GM21619 (cell line): Measurements from ENCODE around the gene MIAT.
A peak's percentile ranks its signal among the peaks of the same experiment; 100 is the strongest.

ENCODE experiments used
- ATAC-seq: cut with Tn5 transposase; IDR thresholded peaks from one replicate; pipeline ENCODE4 v1.9.1; 2021; ENCODE audit not compliant: unreplicated experiment

MIAT gene

DNA sequence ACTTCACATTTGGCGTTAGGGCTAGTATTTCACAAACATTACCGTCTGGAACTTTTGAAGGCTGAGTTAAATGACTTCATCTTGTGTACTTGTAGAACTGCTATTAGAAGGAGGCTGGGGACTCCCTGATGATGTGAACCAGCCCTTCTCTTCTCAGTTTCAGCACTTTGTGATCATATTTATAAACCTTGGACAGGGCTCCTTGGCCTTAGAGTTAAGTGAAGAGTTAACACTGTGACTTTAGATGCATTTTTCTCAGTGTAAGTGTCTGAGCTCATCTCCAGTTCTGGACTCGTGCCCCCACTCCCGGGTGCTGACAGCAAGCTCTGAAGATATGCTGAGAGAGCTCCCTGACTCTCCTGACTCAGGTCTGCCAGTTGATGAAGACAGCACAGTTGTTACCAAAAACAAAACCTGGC lies 8.4 kb downstream of the MIAT start:
- peak; percentile 17 for ATAC-seq

DNA sequence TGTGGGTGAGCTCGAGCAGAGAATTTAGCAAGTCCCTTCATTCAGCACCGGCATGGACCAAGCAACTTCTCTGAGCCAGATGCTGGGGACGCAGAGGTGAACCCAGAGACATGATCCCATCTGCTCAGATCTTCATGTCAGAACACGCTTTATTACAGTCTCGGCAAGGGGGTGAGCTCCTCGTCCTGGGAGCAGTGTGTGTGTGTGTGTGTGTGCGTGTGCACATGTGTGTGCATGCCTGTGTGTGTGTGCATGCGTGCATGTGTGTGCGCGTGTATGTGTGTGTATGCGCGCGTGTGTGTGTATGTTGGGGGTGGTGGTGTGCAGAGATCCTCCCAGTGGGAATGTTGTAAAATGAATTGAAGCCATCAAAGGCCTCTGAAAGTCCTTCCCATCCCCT lies 9.8 kb downstream of the MIAT start:
- ATAC-seq = no peak

DNA sequence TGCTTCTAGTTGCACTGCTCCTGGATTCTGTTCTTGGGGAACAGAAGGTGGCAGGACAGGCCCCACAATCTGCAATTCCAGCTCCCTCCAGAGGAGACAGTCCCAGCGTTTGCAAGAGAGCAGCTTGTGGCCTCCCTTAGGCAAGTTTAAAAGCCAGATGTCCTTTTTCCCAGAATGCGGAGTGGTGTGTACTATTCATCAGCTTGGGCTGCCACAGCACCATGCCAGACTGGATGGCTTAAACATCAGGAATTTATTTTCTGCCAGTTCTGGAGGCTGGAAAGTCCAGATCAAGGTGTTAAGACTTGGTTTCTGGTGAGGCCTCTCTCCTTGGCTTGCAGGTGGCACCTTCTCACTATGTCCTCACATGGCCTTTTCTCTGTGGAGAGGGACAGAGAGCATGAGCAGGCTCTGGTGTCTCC lies 11.7 kb downstream of the MIAT start:
- ATAC-seq = no peak

DNA sequence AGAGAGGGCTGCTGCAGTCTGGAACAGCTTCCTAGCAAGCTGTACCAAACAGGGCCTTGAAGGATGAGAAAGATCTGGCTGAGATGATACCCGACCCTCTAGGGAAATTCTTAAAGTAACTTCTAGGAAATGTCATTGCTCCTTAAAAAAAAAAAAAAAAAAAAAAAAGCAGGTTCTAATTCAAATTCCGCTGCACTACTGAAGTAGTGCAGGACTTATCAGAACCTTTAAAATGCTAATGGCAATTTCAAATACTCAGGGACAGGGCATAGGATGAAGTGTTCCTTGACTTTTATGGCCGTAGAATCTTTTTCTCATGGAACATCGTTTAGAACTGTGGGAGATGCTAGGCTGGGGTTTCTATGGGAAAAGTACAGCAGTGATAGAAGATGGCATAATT lies 13.1 kb downstream of the MIAT start:
- no peak for ATAC-seq

DNA sequence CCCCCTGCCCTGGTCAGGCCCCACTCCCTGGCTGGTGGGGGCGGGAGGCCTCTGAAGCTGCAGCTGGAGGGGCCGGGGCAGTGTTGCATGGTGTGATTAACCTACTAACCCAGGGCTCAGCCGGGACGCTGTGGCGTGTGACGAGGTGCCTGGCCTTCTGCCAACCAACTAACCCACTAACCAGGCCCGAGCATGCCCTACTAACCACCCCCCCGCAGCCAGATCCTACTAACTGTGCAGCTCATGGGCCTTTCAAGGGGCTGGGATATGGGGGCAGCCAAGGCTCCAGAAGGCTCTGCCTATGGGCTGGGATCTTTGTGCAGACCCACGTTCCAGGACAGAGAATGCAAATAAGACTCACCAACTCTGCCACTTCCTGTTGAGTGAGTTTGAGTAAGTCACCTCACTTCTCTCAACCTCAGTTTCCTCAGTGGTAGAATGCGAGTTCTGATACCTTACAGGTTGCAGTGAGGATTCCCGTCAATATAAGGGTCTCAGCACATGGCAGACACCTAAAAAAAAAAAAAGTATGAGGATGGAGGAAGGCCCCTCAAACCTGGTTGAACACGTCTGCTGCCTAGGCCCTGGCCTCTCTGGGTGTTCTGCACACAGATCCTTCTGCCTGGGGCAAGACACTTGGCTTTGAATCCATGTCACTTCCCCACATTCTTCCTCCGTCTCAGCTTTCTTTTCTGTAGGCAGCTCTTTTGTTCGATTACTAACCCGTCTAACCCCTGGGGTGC lies 14.1 kb downstream of the MIAT start:
- ATAC-seq = peak; percentile 29

DNA sequence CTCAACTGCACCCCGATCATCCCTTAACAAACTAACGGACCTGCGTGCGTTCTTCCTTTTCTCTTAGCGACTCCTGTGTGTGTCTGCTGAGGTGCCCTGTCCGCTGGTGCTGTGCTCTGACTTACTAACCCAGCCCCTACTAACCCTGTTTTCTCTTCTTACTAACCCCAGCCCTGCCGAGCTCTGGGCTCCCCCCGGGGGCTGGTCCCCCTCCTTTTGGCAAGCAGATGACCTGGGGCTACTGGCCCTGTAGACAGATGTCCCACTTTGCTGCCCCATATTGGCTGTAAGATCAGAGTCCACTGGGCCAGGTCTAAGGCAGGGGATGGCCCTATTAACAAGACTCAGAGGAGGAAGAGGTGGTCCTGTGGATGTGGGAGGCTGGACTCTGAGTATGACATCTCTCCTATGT lies 14.7 kb downstream of the MIAT start:
- peak; percentile 11 for ATAC-seq

DNA sequence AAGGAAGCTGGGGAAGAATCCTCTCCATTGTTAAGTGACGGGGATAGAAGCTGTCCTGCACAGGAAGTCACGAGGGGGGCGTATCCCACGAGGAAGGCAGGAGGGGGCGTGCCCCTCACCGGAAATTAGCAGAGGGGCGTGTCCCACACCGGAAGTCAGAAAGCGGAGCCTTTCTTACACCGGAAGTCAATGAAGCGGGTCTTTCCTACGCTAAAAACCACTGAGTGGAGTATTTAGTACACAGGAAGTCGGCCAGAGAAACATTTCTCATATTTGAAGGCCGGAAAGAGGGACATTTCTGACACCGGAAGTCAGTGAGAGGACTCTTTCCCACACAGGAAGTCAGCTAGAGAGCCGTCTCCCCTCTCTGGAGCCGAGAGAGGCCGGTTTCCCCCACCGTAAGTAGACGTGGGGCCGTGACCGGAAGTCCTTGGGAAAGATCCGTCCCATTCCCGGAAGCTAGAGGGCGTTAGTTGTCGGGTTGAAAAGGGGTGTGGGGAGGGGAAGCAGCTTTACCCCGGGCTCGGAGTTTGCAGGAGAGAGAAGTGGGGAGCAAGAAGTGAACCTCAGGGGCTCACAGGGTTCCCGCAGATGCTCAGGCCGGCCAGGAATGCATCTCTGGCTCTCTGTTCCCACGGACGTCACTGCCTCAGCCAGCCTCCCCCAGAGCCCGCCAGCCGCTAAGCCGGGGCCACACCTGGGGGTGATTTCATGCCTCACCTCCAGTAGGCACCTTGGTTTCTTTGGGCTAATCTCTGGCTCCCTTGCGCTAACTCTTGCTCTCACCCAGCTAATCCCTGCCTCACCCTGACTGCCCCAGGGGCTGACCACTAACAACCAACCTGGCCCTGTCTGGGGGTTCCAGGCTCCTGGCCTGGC lies 15.4 kb downstream of the MIAT start:
- ATAC-seq = peak; percentile 69

DNA sequence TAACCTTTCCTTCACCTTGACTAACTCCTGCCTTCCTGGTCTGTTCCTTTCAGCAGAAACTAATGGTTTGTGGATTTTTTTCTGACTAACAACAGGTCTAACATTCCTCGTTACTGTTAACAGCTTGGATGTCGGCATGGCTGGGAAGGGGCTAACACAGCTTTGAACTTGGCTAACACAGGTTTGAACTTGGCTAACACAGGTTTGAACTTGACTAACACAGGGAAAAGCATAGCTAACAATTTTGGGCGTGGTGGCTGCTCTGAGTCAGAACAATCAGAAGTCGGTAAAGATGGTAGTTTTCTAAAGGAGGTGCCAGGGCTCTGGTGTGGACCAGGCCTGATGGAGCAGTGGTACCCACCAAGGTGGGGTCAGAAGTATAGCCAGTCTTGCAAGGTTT lies 16.1 kb downstream of the MIAT start:
- no peak for ATAC-seq

DNA sequence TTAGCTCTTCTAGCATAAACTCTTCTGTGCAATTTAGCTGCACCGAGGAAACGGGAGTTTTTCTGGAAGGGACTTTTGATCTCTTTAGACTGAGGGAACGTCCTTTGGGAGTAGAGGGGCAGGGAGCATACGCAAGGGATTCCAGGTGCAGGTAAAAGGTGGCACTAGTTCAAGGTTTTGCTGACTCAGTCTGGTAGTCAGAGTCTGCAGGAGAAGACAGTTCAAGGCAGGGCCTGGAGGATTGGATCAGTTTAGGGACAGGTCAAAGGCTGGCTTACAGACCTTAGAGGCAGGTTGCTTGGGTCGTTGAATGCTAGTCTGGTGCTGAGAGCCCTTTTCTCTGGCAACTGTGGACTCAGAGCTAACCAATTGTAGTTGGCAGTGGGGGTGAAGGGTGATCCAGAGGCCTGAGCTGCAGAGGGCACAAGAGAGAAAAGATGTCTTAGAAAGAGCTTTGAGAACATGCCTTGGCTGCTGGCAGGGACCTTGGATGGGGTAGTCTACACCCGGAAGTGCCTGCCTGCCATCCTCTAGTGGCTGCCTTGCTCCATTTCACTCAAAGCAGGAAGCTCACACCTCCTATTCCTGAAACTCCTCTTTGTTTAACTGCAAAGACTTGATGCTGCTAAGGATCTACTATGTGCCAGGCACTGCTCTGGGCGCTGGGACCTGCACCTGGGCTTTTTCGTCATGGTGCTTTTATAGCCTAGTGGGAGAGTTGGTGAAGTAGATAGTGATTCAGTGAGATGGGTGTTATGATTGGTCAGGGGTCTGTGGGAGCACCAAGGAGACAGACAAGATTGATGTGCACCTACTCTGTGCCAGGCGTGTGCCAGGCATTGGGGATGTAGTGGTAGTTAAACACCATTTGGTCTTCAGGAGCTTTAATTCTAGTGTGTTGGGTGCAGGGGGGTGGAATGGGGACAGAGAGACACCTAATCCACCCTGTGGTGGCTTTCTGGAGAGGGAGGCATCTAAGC lies 17.1 kb downstream of the MIAT start:
- no peak for ATAC-seq

DNA sequence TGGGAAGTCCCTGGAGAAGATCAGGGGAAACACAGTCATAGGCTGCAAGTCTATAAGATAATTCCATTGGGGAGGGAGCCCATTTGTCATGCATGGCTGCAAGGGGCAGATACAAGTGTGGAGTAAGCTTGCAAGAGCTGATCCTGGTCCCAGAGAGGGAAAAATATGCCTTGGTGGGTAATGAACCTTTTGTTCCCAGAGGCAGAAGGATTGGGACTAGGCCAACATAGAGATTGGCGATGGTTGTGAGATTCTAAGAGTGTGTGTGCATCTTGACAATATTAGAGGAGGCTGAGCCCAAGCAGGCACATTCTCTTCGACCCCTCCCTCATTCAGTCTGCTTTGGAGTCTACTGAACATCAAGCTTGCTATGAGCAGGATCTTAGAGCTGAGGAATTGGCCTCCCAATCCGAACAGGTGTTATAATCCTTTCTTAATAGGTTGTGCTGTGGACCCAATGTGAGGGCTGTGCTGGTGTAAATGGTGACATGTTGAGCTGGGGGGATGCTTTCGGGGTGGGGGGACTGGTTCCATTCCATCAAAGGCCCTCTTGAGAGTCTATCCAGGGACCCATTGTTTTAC lies 18.4 kb downstream of the MIAT start:
- no peak for ATAC-seq

DNA sequence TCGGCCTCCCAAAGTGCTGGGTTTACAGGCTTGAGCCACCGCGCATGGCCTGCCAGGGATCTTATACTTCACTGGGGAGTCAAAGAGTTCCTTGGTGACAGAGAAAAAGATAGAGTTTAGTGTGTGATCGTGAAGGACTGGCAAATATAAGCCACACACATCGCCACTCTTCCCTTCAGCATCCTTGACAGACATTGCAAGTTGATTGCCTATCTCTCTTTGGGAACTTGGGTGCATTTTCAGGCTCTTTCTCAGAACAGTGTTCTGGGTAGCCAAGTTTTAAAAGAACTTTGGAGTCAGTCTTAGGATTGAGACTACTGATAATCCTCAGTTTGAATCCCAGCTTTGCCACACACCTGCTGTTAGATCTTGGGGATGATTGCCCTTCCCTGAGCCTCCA lies 19.8 kb downstream of the MIAT start:
- ATAC-seq = no peak

DNA sequence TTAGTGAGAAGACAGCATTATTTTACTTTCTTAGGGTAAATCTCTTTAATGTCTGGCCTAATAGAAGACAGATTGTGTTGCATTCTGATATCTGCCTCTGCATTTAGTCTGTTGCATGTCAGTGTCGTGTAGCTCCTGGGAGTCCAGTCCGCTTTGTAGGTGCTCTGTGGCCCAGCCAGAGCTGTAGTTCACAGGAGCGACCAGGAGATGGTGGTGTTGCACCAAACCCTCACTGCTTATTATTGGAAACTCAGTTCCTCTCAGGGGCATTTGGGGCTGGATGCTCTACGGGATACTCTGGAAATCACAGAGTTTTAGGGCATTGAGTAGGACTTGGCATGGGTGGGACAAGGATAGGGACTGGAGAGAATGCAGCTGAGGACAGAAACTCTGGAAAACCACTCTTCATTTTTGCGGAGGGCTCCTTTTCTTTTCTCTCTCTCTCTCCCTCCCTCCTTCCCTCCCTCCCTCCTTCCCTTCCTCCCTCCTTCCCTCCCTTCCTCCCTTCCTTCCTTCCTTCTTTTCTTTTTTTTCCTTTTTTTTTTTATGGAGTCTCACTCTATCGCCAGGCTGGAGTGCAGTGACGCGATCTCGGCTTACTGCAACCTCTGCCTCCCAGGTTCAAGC lies 21.7 kb downstream of the MIAT start:
- ATAC-seq = peak; percentile 49

DNA sequence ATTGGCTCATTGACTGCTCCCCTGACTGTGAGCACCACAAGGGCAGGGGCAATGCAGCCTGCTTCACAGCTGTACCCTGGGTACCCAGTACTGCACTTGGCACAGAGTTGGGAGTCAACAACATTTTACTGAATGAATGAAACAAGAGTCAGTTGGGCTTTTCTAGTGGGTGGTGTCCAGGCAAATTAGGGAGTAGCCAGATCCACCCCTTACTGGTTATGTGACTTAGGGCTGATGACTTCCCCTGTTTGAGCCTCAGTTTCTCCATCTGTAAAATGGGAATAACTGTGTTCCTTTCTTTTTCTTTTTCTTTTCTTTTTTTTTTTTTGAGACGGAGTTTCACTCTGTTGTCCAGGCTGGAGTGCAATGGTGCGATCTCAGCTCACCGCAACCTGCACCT lies 23.1 kb downstream of the MIAT start:
- no peak for ATAC-seq

DNA sequence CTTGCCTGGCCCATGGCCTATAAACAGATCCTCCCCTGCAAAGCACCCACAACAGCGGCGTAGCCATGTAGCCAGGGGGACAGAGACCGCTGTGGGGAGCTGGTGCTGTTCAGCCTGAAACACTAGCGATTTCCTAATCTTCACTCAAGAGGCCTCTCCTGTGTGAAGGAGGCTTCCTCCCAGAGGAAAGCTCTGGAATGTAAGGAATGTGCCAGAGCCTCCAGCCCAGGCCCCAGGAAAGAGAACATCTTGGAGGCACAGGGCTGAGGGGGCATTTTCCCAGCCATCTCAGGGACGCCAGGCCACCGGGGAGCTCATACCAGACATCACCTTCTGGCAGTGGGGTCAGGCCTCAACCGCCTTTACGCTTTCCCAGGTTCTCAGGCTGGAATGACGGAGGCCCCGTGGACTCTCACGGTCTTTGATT lies 24.0 kb downstream of the MIAT start:
- no peak for ATAC-seq

DNA sequence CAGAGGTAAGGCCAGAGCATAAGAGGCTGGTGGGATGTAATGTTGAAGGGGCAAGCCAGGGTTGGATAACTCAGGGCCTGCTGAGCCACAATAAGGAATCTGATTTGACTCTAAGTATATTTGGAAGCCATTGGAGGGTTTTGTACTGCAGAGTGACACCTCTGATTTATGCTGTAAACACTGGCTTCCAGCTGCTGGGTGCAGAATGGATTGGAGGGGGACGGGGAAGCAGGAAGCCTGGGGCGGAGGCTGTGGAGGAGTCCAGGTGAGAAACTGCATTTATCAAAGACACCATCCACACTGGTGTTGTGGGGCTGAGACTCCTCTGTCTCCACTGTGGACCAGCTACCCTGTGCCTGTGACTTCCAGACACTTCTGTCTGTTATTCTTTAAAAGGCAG lies 26.8 kb downstream of the MIAT start:
- ATAC-seq = no peak

DNA sequence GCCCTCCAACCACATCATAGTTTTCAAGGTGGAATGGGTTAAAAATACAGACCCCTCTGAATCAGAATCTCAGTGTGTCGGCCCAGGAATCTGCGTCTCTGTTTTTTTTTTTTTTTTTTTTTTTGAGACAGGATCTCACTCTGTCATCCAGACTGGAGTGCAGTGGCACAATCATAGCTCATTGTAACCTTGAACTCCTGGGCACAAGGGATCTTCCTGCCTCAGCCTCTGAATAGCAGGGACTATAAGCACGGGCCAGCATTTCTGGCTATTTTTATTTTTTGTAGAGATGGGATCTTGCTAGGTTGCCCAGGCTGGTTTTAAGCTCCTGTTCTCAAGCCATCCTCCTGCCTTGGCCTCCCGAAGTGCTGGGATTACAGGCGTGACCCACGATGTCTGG lies 28.2 kb downstream of the MIAT start:
- no peak for ATAC-seq

DNA sequence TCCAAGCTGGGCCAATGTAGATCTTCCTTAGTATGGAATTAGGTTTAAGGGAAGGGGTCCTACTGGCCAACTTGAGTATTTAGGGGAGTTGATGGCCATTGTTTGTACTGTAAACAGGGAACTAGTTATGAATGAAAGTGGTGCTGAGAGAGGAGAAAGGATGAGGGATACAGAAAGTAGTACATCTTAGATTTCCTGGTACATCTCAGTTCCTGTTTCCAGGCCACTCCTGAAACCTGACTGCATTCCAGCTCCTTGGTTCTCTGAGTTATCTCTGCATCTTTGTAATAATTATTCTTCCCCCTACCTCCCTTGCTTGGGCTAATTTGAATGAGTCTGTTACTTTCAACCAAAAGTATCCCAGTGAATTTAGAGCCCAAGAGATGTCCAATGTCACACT lies 30.1 kb downstream of the MIAT start:
- ATAC-seq = no peak

DNA sequence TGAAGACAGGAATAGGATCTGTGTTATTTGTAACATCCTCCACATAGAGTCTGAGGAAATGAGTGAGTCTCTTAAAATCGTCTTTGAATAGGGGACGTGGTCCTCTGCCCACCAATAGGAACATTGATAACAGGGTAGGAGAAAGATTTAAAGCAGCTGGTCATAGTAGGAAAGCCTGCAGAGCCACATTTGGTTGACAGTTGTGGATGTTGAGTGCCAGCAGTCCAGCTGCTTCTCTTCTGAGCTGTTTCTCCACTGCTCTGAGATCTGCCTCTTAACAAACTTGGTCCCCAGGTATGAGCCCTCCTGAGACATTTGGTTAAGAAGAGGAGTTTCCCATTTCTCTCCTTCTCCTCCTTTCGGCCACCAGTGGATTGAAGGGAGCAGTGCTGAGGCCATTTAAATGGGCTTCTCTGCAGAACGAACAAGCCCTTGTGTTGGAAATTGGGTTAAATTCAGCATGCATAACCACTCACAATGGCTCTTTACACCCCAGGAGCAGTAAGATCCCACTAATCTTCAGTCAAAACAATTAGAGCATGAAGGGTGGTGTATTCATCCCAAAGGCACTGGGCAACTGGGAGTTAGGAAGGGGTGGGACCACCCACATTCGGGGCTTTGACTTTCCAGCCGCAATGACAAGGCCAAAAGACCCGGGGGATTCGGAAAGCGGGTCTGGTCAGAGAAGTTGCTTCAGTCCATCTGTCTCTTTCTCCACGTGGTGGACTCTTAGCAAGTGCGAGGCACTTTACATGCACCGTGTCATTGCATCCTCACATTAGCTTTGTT lies 32.3 kb downstream of the MIAT start:
- no peak for ATAC-seq

DNA sequence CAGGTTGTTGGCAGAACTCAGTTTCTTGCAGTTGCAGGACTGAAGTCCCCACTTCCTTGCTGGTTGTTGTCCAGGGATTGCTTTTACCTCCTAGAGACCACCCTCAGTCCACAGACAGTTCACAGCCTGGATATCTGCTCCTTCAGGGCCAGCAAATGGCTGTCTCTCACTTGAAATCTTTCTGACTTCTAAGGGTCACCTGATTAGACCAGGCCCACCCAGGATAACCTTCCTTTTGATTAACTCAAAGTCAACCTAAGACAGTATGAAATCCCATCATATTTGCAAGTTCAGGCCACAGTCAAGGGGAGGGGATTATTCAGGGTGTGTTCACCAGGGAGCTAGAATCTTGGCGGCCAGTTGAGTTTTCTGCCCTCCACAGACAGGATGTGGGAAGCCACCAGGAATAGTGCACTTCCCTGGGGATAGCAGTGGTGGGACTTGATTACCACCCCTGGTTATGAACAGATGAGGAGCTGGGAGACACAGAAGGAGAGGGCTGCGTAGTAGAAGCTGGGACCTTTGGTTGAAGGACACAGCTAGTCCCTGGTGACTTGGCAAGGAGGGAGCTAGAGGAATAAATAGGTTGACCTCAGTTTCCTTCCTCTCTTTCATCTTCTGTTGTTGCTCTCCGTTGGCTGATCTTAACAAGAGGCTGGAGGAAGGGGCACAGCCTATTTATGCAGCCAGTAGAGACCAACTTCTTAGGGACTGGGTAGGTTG lies 33.4 kb downstream of the MIAT start:
- no peak for ATAC-seq
